OCI-LY7 (cell line): ENCODE results near the gene TMEM144.

ENCODE experiments used
- EZH2phosphoT487 ChIP-seq: fragments of 200-600 bp; sonication (generic); IDR thresholded peaks from 2 replicates; pipeline ENCODE4 v1.6.1; 2018; ENCODE audit warnings: low read depth, borderline replicate concordance, mild to moderate bottlenecking, mixed run types, antibody characterized with exemption, low read length, moderate library complexity, mixed read lengths
- TF ChIP-seq, protein P1 (sequence below): fragments of 200-600 bp; sonication (generic); conservative IDR thresholded peaks from 2 replicates; pipeline ENCODE4 v1.5.1; 2014; ENCODE audit warnings: mild to moderate bottlenecking, antibody characterized with exemption, low read length, moderate library complexity, mixed read lengths

GRCh38 chr4:158179465-158179864 is 30.8 kb upstream of the TMEM144 start:
- TF ChIP-seq, protein P1, sequence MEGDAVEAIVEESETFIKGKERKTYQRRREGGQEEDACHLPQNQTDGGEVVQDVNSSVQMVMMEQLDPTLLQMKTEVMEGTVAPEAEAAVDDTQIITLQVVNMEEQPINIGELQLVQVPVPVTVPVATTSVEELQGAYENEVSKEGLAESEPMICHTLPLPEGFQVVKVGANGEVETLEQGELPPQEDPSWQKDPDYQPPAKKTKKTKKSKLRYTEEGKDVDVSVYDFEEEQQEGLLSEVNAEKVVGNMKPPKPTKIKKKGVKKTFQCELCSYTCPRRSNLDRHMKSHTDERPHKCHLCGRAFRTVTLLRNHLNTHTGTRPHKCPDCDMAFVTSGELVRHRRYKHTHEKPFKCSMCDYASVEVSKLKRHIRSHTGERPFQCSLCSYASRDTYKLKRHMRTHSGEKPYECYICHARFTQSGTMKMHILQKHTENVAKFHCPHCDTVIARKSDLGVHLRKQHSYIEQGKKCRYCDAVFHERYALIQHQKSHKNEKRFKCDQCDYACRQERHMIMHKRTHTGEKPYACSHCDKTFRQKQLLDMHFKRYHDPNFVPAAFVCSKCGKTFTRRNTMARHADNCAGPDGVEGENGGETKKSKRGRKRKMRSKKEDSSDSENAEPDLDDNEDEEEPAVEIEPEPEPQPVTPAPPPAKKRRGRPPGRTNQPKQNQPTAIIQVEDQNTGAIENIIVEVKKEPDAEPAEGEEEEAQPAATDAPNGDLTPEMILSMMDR: no peak
- TF ChIP-seq EZH2phosphoT487: no peak
